ENCODE results near the gene FAF1.

FAF1 gene

DNA sequence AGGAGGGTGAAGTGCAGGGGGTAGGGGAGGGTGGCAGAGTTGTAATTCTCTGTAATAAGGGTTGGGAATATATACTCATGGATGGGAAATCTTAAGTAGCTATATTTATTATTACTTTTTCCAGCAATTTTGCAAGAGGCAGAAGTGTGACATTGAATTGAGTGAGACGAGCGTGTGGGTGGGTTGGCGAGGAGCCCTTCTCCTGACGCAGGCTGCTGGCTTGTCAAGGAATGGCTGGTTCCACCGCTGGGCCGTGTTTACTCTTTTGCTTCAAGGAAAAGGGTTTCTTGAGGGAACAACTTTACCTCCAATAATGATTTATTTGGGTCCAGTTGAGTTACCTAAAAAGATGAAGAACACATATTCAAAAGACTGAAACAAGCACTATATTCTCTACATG lies 518.9 kb downstream of the FAF1 start:
- ChIA-PET POLR2A (no interaction called here), CTCF (no interaction called here)
- TF ChIP-seq, protein P1, sequence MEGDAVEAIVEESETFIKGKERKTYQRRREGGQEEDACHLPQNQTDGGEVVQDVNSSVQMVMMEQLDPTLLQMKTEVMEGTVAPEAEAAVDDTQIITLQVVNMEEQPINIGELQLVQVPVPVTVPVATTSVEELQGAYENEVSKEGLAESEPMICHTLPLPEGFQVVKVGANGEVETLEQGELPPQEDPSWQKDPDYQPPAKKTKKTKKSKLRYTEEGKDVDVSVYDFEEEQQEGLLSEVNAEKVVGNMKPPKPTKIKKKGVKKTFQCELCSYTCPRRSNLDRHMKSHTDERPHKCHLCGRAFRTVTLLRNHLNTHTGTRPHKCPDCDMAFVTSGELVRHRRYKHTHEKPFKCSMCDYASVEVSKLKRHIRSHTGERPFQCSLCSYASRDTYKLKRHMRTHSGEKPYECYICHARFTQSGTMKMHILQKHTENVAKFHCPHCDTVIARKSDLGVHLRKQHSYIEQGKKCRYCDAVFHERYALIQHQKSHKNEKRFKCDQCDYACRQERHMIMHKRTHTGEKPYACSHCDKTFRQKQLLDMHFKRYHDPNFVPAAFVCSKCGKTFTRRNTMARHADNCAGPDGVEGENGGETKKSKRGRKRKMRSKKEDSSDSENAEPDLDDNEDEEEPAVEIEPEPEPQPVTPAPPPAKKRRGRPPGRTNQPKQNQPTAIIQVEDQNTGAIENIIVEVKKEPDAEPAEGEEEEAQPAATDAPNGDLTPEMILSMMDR (IDR thresholded peaks at IDR 0.05; ENCODE audit: insufficient read depth, low read length, missing control alignments), result no peak
- H3K4me3 ChIP-seq (ENCODE audit: low read depth, low read length), result no peak overlapping the region
- DNase-seq (ENCODE audit: low read depth, low spot score), result no peak

DNA sequence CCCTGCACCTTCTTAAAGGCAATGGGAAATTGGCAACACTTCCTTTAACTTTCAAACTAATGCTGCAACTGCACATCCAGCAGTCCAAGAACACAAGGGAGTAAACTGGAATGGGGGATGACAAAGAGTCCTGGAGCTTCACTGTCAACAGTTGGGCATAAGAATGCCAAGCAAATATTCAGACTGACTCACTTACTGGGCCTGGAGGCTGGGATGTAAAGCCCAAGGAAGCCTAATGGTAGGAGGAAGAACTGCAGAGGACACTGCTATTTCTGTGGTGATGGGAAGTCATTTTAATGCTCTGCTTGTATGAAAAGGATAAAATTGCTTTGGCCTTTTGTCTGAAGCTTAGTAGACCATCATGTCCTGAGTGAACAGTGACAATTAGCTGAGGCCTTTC lies 521.1 kb downstream of the FAF1 start:
- ChIA-PET CTCF (interaction anchor here (1.2 kb wide), 1 partner anchor 9 kb away, joined by 4 read pairs; no protein-coding TSS in a partner anchor), POLR2A (no interaction called here)
- TF ChIP-seq, protein P1 (IDR thresholded peaks at IDR 0.05; ENCODE audit: insufficient read depth, low read length, missing control alignments), result no peak
- H3K4me3 ChIP-seq (ENCODE audit: low read depth, low read length), result no peak overlapping the region
- DNase-seq (ENCODE audit: low read depth, low spot score), result no peak

GRCh38 chr1:50436489-50436888 lies 523.6 kb downstream of the FAF1 start:
- TF ChIP-seq, protein P1 (IDR thresholded peaks at IDR 0.05; ENCODE audit: insufficient read depth, low read length, missing control alignments), result no peak
- POLR2A ChIA-PET, result no interaction called here
- CTCF ChIA-PET, result no interaction called here
- no peak for DNase-seq (ENCODE audit: low read depth, low spot score)
- no peak overlapping the region for H3K4me3 ChIP-seq (ENCODE audit: low read depth, low read length)

DNA sequence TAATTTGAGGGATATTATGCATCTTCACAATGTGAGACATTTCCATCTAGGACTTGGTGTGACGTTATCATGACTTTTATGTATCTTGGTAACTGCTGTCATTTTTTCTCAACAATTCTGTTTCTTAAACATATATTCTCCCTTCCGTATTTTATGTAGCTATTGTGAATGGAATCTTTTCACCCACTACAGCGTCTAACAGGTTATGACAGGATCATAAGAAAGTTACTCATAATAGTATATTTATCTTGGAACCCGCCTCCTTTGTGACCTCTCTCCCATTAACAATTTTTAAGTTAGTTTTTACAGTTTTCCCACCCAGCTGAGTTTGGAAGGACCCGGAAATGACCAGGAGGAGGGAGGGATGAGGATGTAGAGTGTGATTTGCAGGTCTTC lies 530.1 kb downstream of the FAF1 start:
- TF ChIP-seq, protein P1 (IDR thresholded peaks at IDR 0.05; ENCODE audit: insufficient read depth, low read length, missing control alignments), result no peak
- POLR2A ChIA-PET, result no interaction called here
- no peak for DNase-seq (ENCODE audit: low read depth, low spot score)
- CTCF ChIA-PET, result interaction anchor here (0.9 to 1.2 kb wide), 2 partner anchors 17 to 21 kb away, joined by 3 read pairs; no protein-coding TSS in a partner anchor
- H3K4me3 ChIP-seq (ENCODE audit: low read depth, low read length), result no peak overlapping the region

- H3K4me3 ChIP-seq (ENCODE audit: low read depth, low read length), result no peak overlapping the region
- TF ChIP-seq, protein P1 (IDR thresholded peaks at IDR 0.05; ENCODE audit: insufficient read depth, low read length, missing control alignments), result no peak
- POLR2A ChIA-PET, result no interaction called here
- DNase-seq (ENCODE audit: low read depth, low spot score), result no peak
- CTCF ChIA-PET, result no interaction called here
Observed at GRCh38 chr1:50427818-50428779, 532.0 kb downstream of the FAF1 start.

DNA sequence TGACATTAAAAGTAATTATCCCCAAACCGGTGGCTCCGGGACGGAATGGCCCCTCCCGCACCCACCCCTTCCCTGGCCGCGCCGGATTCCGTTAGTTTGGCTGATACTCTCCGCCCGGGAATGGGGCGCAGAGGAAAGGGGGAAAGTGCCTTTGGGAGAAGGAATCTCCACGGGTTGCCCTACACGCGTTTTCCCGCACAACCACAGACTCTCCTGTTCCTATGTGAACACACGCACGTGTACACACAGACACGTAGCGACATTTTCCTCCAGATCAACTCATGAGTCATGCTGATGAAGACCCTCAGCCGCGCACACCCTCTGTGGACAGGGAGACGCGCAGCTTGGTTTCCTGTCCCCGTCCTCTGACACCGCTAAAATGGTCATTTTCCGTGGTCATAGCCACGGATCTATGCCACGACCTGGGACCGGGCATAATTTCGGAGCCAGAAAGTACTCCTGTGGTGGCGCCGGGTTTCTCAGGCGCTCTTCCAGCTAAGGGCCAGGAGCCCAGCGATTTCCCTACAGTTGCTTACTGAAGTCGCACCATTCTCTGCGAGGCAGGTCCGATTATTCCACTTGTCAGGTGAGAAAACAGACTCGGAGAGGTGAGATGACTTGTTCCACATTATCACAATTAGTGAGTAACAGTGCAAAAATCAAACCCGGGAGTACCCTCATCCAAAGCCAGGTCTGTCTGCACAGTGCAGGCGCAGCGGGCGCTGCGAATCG lies 532.8 kb downstream of the FAF1 start:
- TF ChIP-seq, protein P1 (IDR thresholded peaks at IDR 0.05; ENCODE audit: insufficient read depth, low read length, missing control alignments), result no peak
- ChIA-PET POLR2A (no interaction called here), CTCF (no interaction called here)
- no peak overlapping the region for H3K4me3 ChIP-seq (ENCODE audit: low read depth, low read length)
- no peak for DNase-seq (ENCODE audit: low read depth, low spot score)
